GM12865 (cell line): Measurements from ENCODE around the gene CELF2.

ENCODE experiments used
- DNase-seq: peaks from one replicate; pipeline ENCODE4 v3.0.0; 2010; ENCODE audit warnings: low read depth
- H3K4me3 ChIP-seq: 2 replicates; pipeline ENCODE4 v1.5.1; 2011; ENCODE audit warnings: mild to moderate bottlenecking, low read depth, low read length, control low read depth
- TF ChIP-seq, protein P1 (sequence below): IDR thresholded peaks from 2 replicates; pipeline ENCODE4 v1.5.1; 2011; ENCODE audit warnings: low read length, control low read depth, low read depth, inconsistent platforms; ENCODE audit not compliant: insufficient read depth; ENCODE audit errors: missing control alignments

Gene CELF2

DNA sequence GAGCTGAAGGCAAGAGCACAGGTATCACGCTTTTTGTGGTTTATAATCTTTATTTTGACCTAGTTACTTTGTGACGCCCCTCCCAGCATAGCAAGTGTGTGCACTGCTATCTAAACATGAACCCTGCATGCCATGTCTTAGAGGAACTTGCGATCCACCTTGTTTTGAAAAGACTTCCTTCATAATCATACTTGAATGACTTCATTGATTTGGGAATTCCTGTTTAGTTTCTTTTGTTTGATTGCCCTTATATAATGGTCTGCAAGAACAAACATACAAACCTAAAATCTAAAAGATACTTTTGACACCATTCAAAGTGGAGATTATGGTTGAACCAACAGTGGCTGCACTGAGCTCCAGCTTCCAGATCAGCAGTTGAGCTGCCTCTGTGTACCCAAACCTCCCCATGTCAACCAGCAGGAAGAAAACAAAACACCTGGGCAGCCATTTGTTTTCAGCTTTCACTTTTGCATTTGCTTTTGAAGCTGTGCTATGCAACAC is 132.6 kb downstream of the CELF2 start:
- DNase-seq, result peak; percentile 51
- TF ChIP-seq, protein P1, sequence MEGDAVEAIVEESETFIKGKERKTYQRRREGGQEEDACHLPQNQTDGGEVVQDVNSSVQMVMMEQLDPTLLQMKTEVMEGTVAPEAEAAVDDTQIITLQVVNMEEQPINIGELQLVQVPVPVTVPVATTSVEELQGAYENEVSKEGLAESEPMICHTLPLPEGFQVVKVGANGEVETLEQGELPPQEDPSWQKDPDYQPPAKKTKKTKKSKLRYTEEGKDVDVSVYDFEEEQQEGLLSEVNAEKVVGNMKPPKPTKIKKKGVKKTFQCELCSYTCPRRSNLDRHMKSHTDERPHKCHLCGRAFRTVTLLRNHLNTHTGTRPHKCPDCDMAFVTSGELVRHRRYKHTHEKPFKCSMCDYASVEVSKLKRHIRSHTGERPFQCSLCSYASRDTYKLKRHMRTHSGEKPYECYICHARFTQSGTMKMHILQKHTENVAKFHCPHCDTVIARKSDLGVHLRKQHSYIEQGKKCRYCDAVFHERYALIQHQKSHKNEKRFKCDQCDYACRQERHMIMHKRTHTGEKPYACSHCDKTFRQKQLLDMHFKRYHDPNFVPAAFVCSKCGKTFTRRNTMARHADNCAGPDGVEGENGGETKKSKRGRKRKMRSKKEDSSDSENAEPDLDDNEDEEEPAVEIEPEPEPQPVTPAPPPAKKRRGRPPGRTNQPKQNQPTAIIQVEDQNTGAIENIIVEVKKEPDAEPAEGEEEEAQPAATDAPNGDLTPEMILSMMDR, result no peak
- peak overlapping the region; percentile 11; the same call in 1 of the 2 replicates for H3K4me3 ChIP-seq

DNA sequence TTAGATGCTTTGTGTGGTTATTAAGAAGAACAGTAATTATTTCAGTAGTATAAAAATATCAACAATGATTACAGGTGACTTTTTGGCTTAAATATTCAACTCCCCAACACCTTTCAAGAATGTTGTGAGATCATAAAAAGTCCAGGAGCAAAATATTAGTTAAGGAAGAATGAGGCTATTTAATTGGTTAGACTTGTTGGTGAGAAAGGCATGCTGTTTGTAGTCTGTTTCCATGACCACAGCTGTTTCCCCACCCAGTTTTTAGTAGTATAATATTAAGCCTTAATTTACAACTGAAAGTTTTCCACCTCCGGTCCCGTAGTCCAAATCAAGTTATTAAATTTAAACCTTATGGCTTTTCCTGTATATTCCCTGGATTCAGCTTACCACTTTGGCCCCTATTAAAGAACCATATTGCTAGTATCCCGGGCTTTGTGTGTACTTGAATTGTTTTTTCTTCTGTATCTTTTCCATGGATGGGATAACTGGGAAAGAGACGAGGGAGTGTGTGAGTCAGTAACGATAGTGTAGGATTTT is 133.3 kb downstream of the CELF2 start:
- TF ChIP-seq, protein P1, result no peak
- no peak for DNase-seq

DNA sequence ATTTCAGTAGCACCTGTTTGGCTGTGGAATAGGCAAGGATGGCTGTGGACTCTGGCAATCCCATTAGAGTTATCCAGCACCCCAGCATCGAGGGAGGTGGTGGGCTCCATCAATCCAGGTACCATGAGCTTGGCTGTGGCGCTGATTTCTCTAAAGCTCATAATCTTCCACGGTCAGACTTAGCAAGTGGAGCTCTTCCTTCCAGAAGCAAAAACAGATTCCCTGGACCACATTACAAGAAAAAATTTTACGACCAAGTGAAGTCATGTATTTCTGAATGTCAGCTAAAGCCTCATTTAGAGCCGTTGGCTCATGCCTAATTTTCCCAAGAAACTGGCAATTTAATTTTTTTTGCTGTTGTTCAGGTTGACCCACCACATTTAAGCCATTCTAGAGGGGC is 135.1 kb downstream of the CELF2 start:
- TF ChIP-seq, protein P1, result no peak
- no peak for DNase-seq
- no peak overlapping the region for H3K4me3 ChIP-seq

More for the DNA sequence above, 133.3 kb downstream of the CELF2 start:
- no peak overlapping the region for H3K4me3 ChIP-seq

DNA sequence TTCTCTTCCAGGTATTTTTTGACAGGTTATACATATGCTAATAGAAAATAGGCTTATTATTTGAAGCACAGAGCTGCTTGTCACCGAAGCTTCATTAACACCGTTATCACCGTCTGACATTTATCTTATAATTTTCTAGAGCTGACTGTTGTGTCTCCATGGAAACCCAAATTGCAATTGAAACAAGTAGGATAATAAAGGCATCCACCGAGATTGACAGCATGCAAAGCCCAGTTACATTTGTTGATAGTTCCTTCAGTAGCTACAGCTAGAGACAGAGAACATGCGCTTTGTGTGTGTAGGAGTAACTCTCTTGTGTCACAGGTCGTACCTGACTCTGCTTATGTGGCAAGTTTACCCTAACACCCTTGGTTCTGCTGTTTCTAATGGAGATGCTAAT is 135.6 kb downstream of the CELF2 start:
- H3K4me3 ChIP-seq, result no peak overlapping the region
- DNase-seq, result no peak
- TF ChIP-seq, protein P1, result no peak

DNA sequence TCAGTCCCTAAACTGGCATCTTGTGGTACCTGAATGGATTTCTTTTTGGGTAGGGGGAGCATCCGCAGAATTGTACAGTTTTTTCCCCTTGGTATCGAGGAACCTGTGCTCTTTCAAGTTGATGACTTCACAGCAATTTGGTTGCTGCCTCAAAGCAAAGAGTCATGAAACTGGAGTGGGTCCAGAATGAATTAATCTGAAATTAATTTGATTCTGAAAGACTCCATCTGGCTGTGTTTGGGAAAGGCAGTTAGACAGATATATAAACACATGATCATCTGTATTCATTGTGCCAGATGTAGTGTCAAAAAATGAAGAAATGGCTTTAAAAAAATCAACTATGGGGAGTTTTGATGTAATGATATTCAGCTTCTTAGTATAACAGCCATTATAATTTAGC is 136.1 kb downstream of the CELF2 start:
- no peak for DNase-seq
- TF ChIP-seq, protein P1, result no peak
- no peak overlapping the region for H3K4me3 ChIP-seq

DNA sequence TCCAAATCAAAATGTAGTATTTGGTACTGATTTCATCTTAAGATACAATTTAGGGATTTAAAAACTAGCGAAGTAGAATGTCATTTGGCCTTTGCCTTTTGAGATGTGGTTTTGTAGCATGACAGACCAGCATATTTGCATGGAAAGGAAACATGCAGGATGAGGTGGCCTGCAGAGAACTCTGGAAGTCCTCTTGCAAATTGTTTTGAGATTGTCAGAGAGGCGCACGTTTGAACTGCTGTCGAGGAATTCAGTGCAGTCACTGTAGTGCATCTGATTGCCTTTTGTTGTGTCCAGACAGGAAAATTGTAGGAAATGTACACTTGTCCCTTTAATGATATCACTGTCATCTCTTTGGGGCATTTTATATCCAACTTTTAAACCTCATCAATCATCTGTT is 136.7 kb downstream of the CELF2 start:
- peak; percentile 66 for DNase-seq
- no peak overlapping the region for H3K4me3 ChIP-seq
- TF ChIP-seq, protein P1, result no peak
